Measurements from ENCODE around the gene CDRT4. TPM values are rescaled to one million over a fixed set of nuclear protein-coding genes. Genes with fewer than 3 reads are reported as not detected.
A peak's percentile ranks its signal among the peaks of the same experiment; 100 is the strongest.
"Not testable (repeated sequence)": the region's sequence is repeated elsewhere in the genome, so short reads cannot be mapped to it uniquely, and the experiment has no call there.

CDRT4 gene
- polyA plus RNA-seq, 1 donor: 12.7 TPM

- DNase-seq: peak; percentile 27
Observed at GRCh38 chr17:15456972-15457722, 10.3 kb downstream of the CDRT4 start.

- no peak for DNase-seq
Observed at GRCh38 chr17:15456496-15456895, 10.9 kb downstream of the CDRT4 start.

DNA sequence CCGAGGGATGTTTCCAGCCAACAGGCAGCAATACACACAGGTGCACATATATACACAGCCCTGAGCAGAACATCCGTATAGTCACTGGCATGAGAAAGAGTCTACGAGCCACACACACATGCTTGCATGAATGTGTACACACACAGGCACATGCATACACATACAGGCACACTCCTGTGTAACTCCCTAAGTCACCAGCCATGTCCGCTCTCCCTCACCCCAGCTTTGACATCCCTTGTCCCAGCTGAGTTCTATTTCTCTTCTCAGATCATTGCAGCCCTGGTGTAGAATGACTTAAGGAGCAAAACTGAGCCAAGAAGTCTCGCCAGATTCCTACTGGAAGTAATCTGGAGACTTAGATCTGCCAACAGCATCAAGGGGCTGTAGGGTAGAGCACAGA lies 13.1 kb downstream of the CDRT4 start:
- DNase-seq: no peak

DNA sequence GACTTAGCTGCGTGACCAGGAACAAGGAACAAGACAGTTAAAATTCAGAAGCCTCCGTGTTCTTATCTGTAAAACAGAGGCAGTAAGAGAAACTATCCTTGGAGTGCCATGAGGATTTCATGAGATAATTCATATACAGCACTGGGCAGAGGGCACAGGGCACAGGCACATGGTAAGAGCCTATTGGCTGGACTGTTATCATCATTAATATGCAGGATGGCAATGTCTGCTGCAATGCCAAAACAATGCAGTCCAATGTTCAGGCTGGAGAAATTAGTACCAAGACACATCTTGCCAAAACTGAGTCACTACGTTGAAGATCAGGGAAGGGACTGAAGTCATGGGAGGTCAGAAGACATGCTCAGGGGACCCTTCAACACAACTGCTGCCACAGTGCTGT lies 13.6 kb downstream of the CDRT4 start:
- DNase-seq: no peak

DNA sequence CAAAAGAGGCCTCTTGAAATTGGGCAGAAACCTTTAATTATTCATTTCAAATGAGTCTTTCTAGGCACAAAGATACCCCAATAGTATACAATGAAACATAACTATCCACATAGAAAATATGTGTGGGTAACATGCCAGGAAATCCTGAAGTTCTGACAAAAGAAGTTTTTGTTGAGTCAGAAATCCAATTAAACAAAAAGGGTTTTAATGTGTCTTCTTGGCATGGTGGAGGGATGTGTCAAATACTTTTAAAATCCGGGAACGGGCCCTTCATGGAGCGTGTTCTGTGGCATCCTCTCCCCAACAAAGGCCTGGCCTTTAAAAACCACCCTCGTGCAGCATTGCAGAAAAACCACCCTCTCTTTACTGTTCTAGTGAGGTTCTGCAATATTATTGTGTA lies 14.2 kb downstream of the CDRT4 start:
- DNase-seq: no peak

DNA sequence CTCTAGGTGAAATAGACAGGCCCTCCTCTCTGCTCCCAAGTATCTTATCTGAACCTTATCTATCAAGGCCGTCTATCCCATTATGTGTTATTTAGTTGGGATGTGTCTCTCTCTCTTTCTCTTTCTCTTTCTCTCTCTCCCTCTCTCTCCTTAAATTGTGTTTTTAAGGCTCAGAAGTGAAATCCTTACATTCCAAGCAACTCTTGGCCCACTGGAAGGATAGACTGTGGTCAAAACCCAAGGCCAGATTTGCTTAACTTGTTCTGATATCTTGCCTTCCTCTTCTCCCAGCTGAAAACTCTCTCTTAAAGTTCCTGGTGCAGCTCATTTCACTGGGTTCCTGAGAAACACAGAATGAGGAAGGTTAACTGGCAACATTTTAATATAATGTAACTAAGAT lies 14.7 kb downstream of the CDRT4 start:
- no peak for DNase-seq

DNA sequence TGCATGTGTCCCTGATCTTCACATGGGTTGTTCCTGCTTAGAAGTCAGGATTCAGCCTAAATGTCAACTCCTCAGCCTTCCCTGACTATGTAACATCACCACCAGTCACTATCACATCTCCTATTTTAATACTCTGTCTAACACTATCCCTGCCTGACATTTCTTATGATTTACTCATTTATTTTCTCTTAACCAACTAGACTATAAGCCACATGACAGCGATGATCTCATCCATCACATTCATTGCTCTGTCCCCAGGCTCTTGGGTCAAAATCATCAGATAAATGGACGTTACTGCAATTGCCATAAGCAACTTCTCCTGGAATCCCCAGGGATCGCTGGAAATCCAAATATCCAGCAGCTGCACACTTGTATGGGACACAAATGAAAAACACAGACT lies 15.7 kb downstream of the CDRT4 start:
- DNase-seq: no peak

DNA sequence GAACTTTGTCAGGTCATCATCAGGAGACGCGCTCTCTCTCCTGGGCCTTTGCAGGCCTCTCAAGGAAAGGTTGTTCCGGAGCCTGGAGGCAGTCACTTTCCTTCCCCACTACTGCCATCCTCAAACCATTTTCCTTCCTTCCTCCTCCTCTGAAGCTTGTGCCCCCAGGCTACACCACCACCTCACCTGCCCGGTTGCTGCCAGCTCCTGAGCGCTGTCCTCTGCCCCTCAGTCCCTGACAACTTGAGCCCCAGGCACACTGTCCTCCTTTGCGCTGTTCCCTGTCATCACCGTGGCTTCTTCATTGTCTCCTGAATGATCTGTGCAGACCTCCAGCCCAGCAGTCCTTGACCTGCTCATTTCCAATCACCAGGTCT lies 18.9 kb downstream of the CDRT4 start:
- no peak for DNase-seq

DNA sequence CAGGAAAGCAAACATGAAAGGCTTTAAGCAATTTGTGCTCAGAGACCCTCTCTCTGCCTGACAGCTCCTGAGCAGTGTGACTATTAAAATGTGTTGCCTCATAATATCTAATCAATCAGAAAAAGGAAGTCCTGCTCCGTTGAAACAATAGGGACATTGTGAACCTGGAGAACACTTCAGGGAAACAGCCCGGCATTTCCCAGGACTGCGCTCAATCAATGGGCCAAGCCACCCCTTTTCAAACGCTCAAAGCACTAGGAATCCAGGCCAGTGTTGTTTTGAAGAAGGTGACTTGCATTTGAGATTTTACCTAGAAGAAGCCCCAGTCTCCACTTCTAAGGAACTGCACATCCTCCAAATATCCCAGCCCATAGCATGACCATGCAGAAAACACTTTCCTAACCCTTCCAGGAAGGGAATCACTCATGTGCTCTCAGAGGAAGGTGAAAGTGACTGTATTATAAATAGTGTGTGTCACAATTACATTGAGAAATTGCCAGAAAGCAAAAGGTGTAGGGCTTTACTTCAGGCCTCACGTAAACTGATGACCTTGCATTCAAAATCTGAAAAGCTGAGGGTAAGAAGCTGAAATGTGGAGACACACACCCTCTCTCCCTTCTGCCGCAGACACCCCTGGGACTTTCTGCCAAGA lies 19.4 kb downstream of the CDRT4 start:
- no peak for DNase-seq

GRCh38 chr17:15446036-15446435 lies 21.4 kb downstream of the CDRT4 start:
- no peak for DNase-seq

- DNase-seq: no peak
Observed at GRCh38 chr17:15444805-15445204, 22.6 kb downstream of the CDRT4 start.

GRCh38 chr17:15442311-15443180 lies 24.9 kb downstream of the CDRT4 start:
- DNase-seq: no peak

DNA sequence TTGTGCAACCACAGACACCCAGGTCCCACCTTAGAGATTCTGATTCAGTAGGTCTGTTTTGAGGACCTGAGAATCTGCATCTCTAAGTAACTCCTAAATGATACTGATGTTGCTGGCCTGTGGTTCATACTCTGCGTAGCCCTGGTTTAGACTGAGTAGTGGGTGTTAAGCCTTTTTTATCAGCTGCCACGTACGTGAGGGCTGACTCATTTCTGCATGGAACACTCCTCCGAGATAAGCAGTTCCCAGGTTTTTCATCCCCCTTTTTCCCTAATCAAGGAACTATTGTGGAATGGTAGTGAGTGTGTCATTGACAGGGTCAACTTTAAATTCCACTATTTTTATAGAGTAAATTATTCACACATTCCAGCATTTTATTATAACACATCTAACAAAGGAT lies 26.1 kb downstream of the CDRT4 start:
- DNase-seq: no peak

DNA sequence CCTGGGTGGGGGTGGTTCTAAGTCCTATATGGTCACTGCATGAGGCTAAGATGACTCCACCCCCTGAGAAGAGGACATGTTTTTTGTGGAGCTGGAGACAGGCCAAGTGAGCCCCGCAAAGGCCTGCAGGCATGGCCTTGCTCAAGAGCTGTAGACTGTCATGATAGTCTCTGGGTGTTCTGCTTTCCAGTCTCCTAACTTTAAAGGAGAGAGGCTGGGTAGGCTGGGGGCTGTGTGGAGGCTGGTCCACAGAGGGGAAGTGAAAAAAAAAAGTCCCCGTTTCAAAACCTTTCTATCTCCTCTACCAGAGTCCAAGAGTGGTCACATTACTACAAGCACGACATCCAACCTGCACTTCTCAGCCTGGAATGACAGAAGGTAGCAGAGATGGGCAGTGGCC lies 27.1 kb downstream of the CDRT4 start:
- DNase-seq: no peak

DNA sequence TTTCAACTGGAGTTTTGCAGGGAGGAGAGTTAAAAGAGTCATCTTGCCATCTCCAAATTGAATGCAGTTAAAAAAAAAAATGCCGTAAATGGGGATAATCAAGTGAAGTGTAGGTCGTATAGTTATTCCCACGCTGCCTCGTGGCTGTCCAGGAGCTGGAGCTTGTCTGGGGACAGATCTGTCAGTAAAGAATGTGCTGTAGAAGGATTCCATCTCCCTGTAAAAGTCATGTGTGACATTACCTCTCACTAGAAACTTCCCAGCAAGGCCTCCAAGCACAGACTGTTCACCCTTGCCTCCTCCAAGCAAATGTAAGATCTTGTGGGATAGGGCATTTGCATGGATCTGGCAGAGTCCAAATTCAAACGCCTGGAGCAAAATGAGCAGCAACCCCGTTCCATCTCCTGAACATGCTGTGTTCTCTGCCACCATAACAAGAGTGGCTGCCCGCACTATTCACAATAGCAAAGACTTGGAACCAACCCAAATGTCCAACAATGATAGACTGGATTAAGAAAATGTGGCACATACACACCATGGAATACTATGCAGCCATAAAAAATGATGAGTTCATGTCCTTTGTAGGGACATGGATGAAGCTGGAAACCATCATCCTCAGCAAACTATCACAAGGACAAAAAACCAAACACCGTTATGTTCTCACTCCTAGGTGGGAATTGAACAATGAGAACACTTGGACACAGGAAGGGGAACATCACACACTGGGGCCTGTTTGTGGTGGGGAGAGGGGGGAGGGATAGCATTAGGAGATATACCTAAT lies 28.0 kb downstream of the CDRT4 start:
- DNase-seq: not testable (repeated sequence)

GRCh38 chr17:15438491-15439105 lies 28.8 kb downstream of the CDRT4 start:
- no peak for DNase-seq

GRCh38 chr17:15437303-15437635 lies 30.2 kb downstream of the CDRT4 start:
- no peak for DNase-seq

- no peak for DNase-seq
Observed at GRCh38 chr17:15436473-15437302, 30.7 kb downstream of the CDRT4 start.

- DNase-seq: no peak
Observed at GRCh38 chr17:15434956-15435355, 32.5 kb downstream of the CDRT4 start.

GRCh38 chr17:15432807-15433611 lies 34.4 kb downstream of the CDRT4 start:
- no peak for DNase-seq

All from left kidney (tissue), 2 donors.